NCI-H524 treated with DMSO at 0.1 percent for 48 hours (cell line): ENCODE results near the gene GRID2IP.

ENCODE experiments used
- DNase-seq: peaks from one replicate; lab custom pipeline; 2025; lab: John Stamatoyannopoulos, UW

GRID2IP gene

GRCh38 chr7:6562106-6562505 lies 10.8 kb upstream of the GRID2IP start:
- DNase-seq: no peak

DNA sequence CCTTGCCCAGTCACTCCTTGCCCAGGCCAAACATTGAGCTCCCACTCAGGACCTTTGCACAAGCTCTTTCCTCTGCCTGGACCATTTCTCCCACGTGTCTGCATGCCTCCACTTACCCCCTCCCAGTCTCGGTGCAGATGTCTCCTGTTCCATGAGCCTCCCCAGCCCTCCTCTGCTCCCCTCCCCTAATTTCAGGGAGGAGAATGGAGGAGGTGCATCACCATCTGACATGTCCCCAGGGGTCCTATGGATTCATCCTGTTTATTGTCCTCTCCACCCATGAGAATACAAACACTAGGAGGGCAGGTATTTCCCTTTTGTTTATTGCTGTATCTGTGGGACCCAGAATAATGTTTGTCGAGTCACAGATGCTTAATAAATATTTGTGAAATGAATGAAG lies 8.6 kb upstream of the GRID2IP start:
- DNase-seq: no peak

DNA sequence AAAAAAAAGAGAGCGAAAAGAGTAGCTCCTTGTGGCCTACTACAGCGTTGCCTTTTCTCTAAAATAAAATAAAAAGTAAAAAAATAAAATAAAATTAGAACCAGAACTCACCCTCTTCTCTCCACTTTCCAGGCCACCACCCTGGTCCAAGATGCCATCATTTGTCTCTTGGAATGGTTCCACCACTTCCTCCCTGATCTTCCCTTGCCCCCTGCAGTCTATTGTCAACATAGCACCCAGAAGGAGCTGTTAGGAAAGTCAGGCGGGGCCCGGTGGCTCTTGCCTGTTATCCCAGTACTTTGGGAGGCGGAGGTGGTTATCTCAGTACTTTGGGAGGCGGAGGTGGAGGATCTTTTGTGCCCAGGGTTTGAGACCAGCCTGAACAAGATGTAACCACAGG lies 7.6 kb upstream of the GRID2IP start:
- DNase-seq: no peak

DNA sequence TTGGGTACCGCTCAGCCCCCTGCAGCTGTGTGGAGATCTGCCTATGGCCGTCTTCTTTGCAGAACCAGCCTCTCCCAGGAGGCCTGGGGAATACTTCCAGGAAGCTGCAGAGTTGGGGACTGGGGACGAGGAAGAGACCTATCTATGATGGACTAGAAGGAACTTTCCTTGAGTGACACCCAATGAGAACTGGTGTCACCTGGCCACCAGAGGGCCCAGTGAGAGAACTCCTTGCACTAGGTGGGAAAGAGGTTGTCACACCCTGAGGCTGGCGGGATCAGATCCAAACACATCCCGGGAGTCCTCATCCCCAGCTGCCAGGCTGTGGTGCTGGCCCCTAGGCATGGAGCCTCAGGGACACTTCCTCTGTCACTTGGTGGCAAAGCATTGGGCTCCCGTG lies 4.9 kb upstream of the GRID2IP start:
- no peak for DNase-seq

DNA sequence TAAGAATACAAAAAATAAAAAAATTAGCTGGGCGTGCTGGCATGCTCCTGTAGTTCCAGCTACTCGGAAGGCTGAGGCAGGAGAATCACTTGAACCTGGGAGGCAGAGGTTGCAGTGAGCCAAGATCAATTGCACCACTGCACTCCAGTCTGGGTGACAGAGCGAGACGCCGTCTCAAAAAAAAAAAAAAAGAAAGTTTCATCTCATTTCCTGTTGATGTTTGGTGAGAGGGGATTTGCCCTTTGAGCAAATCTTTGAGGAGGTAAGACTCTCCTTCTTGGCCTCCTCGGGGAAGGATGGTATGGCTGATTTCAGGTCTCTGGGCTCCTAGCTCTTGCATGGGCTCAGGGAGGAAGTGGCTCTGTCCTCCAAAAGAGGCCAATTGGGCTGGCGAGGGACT lies 3.6 kb upstream of the GRID2IP start:
- no peak for DNase-seq

- no peak for DNase-seq
Observed at GRCh38 chr7:6553448-6554044, 2.3 kb upstream of the GRID2IP start.

- DNase-seq: no peak
Observed at GRCh38 chr7:6547400-6547799, 3.9 kb downstream of the GRID2IP start.

DNA sequence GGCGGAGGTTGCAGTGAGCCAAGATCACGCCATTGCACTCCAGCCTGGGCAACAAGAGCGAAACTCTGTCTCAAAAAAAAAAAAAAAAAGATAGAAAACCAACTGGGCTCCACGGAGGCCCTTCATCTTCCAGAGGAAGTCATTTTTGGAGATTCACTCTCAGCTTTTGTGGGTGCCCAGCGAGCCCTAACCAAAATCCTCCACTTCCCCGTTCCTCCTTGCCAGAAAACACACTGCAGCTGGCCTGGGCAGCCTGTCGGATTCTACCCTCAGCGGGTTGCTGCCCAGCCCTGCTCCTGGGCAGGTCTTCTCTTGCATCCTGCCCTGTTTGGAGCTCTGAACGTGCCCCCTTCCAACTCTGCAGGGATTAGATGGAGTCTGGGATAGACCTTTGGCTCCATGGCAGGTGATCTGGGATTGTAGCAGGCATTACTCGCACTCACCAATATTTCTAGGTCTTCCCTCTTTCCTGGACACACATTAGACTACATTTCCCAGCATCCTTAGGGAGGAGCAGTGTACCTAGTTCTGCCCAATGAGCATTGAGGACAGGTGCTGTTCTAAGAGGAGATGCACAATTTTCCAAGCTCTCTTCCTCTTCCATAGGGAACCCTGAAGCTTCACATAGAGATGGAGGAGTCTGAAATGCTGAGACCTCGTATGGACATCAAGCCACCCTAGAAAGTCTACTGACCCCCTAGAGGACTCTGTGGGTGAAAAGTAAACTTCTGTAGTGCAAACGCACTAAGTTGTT lies 4.6 kb downstream of the GRID2IP start:
- DNase-seq: no peak

GRCh38 chr7:6545398-6546126 lies 5.7 kb downstream of the GRID2IP start:
- DNase-seq: no peak

- no peak for DNase-seq
Observed at GRCh38 chr7:6542368-6542767, 8.9 kb downstream of the GRID2IP start.

GRCh38 chr7:6536262-6537260 lies 14.7 kb downstream of the GRID2IP start:
- no peak for DNase-seq

DNA sequence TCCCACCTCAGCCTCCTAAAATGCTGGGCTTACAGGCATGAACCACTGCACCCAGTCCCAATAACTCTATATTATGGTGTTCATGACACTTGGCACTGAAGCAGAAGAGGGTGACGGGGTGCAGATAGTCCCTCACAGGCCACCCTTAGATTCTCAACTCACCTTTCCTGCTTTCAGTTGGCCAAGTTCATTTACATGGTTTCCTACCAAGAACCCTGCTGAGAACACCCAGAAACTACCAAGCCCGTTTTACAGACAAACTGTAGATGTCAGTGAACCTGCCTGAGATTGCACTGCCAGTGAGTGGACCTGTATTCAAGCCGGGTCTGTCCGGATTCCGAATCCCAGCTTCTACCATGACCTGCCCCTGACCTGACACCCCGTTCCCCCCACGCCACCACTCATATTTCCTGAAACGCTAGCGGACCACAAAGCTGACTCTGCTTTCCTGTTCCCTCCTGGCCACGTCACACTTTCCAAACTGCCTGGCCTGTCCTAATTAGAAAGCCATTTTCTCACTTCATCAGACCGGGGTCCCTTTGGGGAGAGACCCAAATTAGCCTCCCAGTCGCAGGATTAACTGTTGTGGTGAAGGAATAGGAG lies 17.3 kb downstream of the GRID2IP start:
- DNase-seq: no peak

DNA sequence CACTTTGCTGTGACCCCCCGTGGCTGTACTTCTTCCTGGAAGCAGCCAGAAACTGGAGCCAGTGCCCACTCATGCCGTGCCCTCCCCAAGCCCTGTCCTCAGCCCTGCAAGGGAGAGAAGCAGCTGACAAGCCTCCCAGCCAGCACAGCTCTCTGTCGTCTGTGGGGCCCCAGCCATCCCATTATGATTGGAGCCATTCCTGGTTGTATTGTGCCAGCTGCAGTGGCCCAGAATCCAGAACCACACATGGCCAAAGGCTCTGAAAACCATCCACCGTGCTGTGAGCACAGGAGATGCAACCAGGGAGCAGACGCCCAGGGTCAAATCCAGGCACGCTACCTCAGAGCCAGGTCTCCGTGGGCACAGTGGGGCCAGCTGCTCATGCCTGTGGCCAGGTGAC lies 18.7 kb downstream of the GRID2IP start:
- DNase-seq: no peak

DNA sequence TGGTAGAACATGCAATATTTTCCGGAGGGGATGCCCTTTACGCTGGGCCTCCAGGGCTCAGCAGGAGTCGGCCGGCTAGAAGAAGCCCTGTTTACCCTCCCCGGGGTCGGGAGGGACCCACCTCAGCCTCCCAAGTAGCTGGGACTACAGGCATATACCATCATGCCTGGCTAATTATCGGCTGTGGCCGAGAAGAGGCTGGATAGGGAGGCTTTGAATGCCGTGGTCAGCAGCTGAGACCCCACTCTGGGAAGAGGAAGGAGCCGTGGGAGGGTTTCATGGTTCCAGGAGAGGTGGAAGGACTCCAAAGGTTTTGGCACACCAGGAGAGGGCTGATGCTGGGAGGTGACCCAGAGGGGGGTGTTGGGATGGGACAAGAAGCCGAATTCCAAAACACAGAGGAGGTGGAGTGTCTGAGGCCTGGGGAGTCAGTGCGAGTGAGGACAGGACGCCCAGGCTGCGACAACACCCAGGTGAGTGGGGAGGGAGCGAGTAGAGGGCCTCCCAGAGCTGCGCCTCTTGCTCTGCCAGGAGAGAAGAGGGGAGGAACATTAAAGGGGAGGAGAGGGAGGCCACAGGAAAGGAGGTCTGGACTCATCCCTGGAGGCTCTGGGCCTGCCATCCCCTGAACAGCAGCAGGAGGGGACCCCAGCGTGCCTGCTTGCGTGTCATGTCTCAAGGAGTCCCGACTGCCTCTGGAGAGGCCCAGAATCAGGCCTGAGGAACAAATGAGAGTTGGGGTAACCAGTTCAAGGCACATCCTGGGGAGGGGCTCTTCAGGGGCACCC lies 19.6 kb downstream of the GRID2IP start:
- DNase-seq: no peak

DNA sequence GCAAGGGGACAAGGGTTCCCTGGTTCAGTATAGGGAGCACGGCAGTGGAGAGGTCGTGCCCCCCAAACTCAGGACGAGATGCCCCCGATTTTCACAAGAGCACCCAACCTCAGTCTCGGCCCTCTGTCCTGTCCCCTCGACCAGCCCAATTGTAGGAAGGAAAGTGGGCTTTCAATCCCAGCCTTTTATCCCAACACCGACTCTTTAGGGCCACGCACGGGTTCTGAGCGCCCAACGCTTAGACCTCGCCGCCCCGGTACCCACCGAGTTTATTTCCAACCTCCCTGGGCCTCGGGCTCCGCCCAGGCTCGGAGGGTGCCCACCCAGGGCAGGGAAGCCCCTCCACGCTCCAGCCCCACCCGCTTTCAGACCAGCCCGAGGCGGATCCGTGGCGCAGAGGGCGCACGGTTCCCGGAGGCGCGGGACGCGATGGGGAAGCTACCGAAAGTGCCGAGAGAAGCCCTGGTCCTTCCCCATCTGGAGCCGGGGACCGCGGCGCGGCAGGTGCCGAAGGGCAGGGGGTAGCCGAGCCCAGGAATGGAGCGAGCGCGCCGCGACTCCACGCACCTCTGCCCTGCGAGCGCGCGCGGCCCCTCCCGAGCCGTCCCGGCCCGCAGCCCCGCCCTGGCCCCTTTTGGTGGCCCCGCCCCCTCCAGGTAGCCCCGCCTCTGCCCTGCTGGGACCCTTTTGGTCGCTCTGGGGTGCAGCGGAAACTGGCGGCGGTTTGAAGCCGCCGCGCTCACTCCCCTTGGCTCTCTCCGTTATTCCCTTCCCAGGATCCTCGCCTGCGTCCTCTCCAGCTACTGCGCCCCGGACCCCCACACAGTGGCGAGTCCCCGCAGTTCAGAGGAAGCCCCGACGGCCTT lies 20.4 kb downstream of the GRID2IP start:
- DNase-seq: no peak

DNA sequence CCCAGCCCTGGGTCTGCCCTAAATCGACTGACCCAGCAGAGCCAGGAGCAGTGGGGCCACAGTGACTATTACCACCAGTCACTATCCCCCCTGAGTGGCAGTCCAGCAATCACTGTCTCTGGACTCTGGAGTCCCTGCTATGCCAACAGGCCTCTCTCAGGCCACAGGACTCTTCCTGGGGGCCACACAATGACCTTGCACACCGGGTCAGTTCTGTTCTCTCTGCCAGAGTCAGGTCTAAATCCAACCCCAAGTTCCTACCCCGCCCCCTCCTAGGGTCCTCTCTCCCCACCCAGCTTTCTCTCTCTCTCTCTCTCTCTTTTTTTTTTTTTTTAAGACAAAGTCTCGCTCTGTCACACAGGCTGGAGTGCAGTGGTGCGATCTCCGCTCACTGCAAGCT lies 21.6 kb downstream of the GRID2IP start:
- DNase-seq: no peak

GRCh38 chr7:6528401-6529130 lies 22.7 kb downstream of the GRID2IP start:
- DNase-seq: no peak

DNA sequence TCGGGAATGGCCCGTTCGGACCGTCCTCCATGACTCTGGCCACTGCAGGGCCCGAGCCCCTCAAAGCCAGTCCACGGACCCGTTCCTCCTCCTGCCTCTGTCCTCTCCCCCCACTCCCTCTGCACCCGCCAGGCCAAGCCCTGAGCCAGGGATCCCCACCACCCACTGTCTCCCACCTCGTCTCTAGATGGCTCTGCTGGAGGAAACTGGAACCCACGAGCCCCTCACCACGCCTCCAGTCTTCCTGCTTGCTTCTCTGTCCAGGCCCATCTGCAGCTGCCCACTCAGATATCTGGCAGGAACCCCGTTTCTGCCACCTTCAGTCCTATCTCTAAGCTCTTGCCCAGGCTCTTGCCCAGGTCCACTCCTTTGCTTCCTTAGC lies 24.3 kb downstream of the GRID2IP start:
- DNase-seq: no peak
